Adipocyte (in vitro differentiated cells): Measurements from ENCODE around the gene KCNG2.

Experiments
- DNase-seq: peaks from one replicate; pipeline ENCODE4 v3.0.0-alpha.2; 2015; ENCODE audit warnings: low read depth
- H3K27me3 ChIP-seq: replicated peaks from 2 replicates; pipeline ENCODE4 v1.7.0; 2013; ENCODE audit warnings: mild to moderate bottlenecking, low read length, moderate library complexity; ENCODE audit not compliant: control insufficient read depth, insufficient read depth
- H3K36me3 ChIP-seq: 2 replicates; pipeline ENCODE4 v1.7.0; 2013; ENCODE audit warnings: low read length, mild to moderate bottlenecking, moderate library complexity; ENCODE audit not compliant: control insufficient read depth, insufficient read depth, severe bottlenecking
- H3K4me1 ChIP-seq: 2 replicates; pipeline ENCODE4 v1.7.0; 2013; ENCODE audit warnings: mild to moderate bottlenecking, low read length, moderate library complexity; ENCODE audit not compliant: control insufficient read depth, insufficient read depth
- H3K4me3 ChIP-seq: 2 replicates; pipeline ENCODE4 v1.7.0; 2013; ENCODE audit warnings: mild to moderate bottlenecking, low read length, moderate library complexity
- H3K9ac ChIP-seq: 2 replicates; pipeline ENCODE4 v1.7.0; 2013; ENCODE audit warnings: mild to moderate bottlenecking, low read length, moderate library complexity
- H3K9me3 ChIP-seq: 2 replicates; pipeline ENCODE4 v1.7.0; 2013; ENCODE audit warnings: mild to moderate bottlenecking, low read length, moderate library complexity; ENCODE audit not compliant: control insufficient read depth

Gene KCNG2

DNA sequence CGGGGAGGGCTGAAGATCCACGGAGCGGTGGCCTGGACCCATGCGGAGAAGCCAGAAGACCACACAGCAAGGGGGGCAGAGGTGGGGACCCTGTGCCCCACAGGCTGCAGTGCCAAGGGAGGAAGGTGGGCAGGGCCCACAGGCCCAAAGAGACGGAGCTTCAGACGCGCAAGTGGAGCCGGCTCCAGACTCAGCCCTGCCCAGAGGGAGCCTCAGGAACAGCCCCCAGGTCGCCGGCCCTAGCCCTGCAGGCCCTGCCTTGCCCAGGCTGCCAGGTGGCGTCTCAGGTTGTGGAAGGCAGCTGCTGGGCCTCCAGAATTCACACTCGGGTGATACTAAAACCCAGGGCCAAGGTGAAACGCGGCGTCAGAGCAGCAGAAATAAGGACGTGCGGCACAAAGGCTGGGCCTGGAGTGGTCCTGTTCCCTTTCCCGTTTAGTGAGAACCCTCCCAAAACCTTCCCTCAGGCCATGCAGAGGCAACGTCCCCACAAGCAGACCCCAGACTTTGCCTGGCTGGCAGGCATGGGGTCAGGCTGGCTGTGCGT lies 116.9 kb downstream of the KCNG2 start:
- H3K4me3 ChIP-seq, result no peak overlapping the region
- no peak overlapping the region for H3K9ac ChIP-seq
- DNase-seq, result no peak
- H3K9me3 ChIP-seq, result no peaks in the 10 kb centered on the region
- no peaks in the 10 kb centered on the region for H3K27me3 ChIP-seq
- H3K4me1 ChIP-seq, result no peaks in the 10 kb centered on the region
- H3K36me3 ChIP-seq, result peaks cover 61% of the 10 kb centered on the region

DNA sequence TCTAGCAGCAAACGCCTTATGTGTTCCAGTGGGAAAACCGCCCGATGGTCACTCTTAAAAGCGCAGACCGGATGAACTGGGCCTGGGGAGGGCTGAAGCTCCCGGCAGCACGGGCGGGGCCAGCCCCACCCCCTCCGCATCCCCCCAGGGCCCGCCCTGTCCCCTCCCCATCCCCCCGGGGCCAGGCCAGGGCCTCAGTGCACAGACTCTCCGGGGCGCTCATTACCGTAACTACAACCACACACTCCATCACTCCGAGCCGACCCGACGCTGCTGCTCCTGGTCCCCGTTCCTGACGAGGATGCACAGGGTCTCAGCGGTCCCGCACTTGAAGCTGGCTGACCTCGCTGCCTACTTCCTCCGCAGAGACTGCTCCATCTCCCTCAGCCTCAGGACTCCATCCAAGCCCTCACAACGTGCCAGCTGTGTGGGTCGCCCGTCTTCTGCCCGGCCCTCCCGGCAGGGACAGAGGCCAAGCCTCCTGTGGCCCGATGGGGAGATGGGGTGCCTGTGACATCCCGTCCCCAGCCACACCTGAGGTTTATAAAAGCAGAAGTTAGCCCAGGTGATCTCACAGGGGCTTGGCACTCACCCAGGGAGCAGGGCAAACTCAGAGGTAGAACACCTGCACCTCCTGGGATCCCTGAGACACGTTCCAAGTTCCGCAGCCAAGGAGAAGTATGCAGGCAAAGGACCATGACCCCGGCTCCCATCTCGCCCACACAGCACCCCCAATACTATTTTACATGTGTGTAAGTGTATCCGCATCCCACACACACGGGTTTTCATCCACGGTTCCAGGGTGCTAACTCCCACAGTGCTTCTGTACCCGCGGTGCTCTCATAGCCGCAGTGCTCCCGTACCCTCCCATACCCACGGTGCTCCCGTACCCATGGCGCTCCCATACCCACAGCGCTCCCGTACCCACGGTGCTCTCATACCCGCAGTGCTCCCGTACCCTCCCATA lies 117.7 kb downstream of the KCNG2 start:
- H3K9me3 ChIP-seq, result no peaks in the 10 kb centered on the region
- DNase-seq, result no peak

GRCh38 chr18:79916128-79916494 lies 118.4 kb downstream of the KCNG2 start:
- no peak for DNase-seq
- H3K9me3 ChIP-seq, result no peaks in the 10 kb centered on the region
- peaks cover 58% of the 10 kb centered on the region for H3K36me3 ChIP-seq
- no peaks in the 10 kb centered on the region for H3K4me1 ChIP-seq
- no peaks in the 10 kb centered on the region for H3K27me3 ChIP-seq
- H3K4me3 ChIP-seq, result no peak overlapping the region
- no peak overlapping the region for H3K9ac ChIP-seq

More for the DNA sequence above, 117.7 kb downstream of the KCNG2 start:
- Histone ChIP-seq H3K27me3 (no peaks in the 10 kb centered on the region), H3K9ac (no peak overlapping the region), H3K36me3 (peaks cover 61% of the 10 kb centered on the region), H3K4me3 (no peak overlapping the region), H3K4me1 (no peaks in the 10 kb centered on the region)

GRCh38 chr18:79916546-79917168 lies 118.9 kb downstream of the KCNG2 start:
- Histone ChIP-seq H3K9ac (no peak overlapping the region), H3K36me3 (peaks cover 58% of the 10 kb centered on the region), H3K4me3 (no peak overlapping the region), H3K4me1 (no peaks in the 10 kb centered on the region), H3K27me3 (no peaks in the 10 kb centered on the region), H3K9me3 (no peaks in the 10 kb centered on the region)
- no peak for DNase-seq

DNA sequence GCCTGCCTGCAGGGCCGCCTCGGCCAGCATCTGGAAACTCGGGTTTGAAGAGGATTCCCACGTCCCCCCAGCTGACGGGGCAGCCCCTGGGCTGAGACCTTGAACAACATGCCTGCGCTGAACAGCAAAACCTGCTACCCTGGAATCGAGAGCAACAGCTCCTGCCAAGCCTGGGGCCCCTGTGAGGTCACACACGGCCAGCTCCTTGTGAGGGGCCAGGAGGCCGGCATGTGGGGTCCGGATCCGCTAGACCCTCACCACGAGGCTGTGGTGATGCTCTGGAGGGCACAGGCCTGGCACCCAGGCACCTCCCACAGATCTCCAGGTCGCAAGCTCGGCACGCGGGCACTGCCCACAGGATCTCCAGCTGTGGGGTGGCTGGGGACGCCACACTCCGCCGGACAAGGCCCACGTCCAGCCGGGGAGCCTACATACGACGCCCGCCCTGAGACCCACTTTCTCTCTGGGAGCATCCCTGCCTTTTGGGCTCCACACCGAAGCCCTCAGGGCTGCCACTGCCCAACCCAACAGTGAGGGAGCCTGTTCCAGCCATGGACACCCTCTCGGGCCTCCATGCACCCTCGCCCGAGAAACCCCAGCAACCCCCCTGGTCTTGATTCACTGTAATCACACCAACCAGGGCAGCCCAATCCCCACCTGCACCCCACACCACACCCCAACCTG lies 119.6 kb downstream of the KCNG2 start:
- no peak overlapping the region for H3K9ac ChIP-seq
- no peaks in the 10 kb centered on the region for H3K27me3 ChIP-seq
- no peaks in the 10 kb centered on the region for H3K9me3 ChIP-seq
- peaks cover 62% of the 10 kb centered on the region for H3K36me3 ChIP-seq
- DNase-seq, result no peak
- H3K4me3 ChIP-seq, result no peak overlapping the region
- H3K4me1 ChIP-seq, result no peaks in the 10 kb centered on the region

- Histone ChIP-seq H3K36me3 (peaks cover 57% of the 10 kb centered on the region), H3K4me1 (no peaks in the 10 kb centered on the region), H3K27me3 (no peaks in the 10 kb centered on the region), H3K9me3 (no peaks in the 10 kb centered on the region), H3K9ac (no peak overlapping the region), H3K4me3 (no peak overlapping the region)
- DNase-seq, result no peak
Measured at GRCh38 chr18:79917853-79918614, 120.3 kb downstream of the KCNG2 start.

DNA sequence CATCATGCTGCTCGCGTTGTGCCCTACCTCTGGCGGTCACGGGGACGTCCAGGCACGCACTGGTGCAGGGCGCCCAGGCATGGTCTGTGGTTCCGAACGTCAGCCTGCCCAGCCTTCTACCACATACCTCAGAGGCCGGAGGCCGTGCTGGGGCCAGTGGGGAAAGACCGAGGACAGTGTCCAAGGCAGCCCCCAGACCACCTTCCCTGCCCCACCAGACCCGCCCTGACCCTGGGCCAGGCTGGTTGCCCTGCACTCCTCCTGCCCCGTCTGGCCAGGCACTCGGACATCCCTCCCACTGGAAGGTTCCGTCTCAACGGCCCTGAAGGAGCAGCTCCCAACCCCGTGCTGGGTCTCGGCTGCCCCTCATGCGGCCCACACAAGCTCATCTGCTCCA lies 120.9 kb downstream of the KCNG2 start:
- DNase-seq, result no peak
- Histone ChIP-seq H3K4me3 (no peak overlapping the region), H3K36me3 (peaks cover 55% of the 10 kb centered on the region)

DNA sequence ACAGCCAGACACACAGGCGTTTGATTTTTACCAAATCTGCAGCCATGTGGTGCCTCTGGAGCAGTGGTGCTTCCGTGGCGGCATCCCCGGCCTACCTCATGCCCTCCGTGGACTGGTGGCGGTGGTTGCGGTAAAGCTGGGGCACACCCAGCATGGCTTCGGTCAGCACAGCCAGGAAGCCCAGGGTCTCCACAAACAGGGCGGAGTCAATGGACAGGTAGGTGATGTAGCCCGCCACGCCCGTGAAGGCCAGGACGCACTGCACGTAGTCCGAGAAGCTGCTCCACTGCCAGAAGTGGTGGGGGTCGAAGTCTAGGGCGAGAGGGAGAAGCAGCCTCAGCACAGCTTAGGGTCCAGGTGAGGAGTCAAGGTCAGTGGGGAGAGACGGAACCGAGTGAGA lies 121.4 kb downstream of the KCNG2 start:
- Histone ChIP-seq H3K4me1 (no peaks in the 10 kb centered on the region), H3K9me3 (no peaks in the 10 kb centered on the region), H3K36me3 (peaks cover 58% of the 10 kb centered on the region), H3K27me3 (no peaks in the 10 kb centered on the region), H3K4me3 (no peak overlapping the region), H3K9ac (no peak overlapping the region)
- no peak for DNase-seq

More for the DNA sequence above, 120.9 kb downstream of the KCNG2 start:
- Histone ChIP-seq H3K9ac (no peak overlapping the region), H3K9me3 (no peaks in the 10 kb centered on the region), H3K4me1 (no peaks in the 10 kb centered on the region), H3K27me3 (no peaks in the 10 kb centered on the region)

- no peaks in the 10 kb centered on the region for H3K27me3 ChIP-seq
Measured at GRCh38 chr18:79921984-79922965, 124.5 kb downstream of the KCNG2 start.

GRCh38 chr18:79922971-79923411 lies 125.3 kb downstream of the KCNG2 start:
- no peaks in the 10 kb centered on the region for H3K27me3 ChIP-seq
- no peak overlapping the region for H3K9ac ChIP-seq
- no peaks in the 10 kb centered on the region for H3K9me3 ChIP-seq
- H3K4me1 ChIP-seq, result no peaks in the 10 kb centered on the region
- no peak overlapping the region for H3K4me3 ChIP-seq
- peaks cover 58% of the 10 kb centered on the region for H3K36me3 ChIP-seq
- no peak for DNase-seq

More at GRCh38 chr18:79921984-79922965, 124.5 kb downstream of the KCNG2 start:
- Histone ChIP-seq H3K4me1 (no peaks in the 10 kb centered on the region), H3K9ac (no peak overlapping the region), H3K36me3 (peaks cover 52% of the 10 kb centered on the region), H3K9me3 (no peaks in the 10 kb centered on the region), H3K4me3 (no peak overlapping the region)
- no peak for DNase-seq
